Erythroblast (primary cell): ENCODE measurements around the gene PJA2.

Source experiments
- GATA1 ChIP-seq: IDR thresholded peaks from 2 replicates; pipeline ENCODE4 v1.6.1; 2011; ENCODE audit warnings: low read depth, mild to moderate bottlenecking, control low read depth, low read length, moderate library complexity
- POLR2A ChIP-seq: IDR thresholded peaks from 2 replicates; pipeline ENCODE4 v1.6.1; 2011; ENCODE audit warnings: mild to moderate bottlenecking, low read length

DNA sequence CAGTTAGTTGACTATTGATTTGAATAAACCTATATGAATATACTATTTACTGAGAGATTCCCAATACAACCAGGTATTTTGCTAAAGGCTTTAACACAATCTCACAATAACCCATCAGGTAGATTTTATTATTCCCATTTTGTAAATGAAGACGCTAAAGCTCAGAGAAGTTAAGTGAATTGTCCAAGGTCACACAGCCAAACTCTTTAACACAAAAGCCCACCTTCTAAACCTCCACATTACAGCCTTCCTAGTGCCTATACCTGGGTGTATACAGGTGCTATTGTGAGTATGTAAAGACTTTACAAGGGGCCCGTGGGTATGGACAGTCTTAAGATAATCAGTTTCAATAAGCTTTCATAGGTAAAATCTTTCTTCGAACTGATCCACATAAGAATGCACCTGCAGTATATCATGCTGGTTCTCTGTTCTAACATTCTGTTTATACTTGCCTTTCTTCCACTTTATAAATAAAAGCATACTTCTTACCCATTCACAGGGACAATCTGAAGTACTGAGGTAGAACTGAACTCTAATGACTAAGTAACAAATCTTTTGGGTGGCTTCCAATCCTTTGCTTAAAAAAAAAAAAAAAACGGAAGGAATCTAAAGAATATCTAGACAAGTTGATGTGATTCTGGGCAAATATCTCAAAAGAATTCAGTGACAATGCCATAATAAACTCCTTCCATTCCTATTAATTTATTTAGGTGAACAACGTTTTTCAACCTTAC is 59.1 kb downstream of the PJA2 start:
- TF ChIP-seq POLR2A = no peak
- TF ChIP-seq GATA1 = no peak
